ENCODE results near the gene SELENOV. TPM values are rescaled to one million over a fixed set of nuclear protein-coding genes. Genes with fewer than 3 reads are reported as not detected.

Gene SELENOV
- total RNA-seq, 1 donor from 2014 or later, result not detected

DNA sequence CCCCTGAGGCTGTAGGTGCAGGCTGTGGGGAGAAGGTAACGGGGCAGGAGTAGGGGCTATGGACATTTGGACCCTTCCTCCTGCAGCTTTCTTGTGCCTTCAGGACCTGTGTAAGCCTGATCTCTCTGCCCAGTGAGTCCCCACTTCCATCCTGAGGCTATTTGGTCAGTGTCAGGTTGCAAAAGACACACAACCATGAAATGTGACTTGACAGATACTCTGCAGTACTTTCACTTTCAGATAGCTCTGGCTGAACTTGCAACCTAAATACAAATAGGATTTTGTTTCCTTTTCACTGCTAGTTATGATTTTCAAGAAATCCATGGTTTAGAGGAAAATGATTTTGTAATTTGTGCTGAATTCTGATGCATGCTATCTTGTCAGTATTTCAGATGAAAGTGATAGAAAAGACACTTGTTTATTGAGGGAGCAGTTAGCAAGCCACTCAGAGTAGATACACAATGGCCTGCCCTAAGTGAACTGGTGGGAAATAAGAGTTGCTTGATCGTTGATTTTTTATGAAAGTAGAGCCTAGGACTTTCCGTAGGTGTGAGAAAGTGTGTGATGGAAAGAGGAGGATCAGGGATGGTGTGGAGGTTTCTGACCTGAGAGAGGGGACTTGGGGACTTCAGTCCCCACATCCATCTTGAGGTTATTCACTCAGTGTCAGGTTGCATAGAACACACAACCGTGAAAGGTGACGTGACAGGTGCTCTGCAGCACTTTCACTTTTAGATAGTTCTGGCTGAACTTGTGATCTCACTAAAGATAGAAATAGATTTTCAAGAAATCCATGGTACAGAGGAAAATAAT is 43.1 kb downstream of the SELENOV start:
- peak; percentile 14 for DNase-seq (ENCODE audit: low spot score)

DNA sequence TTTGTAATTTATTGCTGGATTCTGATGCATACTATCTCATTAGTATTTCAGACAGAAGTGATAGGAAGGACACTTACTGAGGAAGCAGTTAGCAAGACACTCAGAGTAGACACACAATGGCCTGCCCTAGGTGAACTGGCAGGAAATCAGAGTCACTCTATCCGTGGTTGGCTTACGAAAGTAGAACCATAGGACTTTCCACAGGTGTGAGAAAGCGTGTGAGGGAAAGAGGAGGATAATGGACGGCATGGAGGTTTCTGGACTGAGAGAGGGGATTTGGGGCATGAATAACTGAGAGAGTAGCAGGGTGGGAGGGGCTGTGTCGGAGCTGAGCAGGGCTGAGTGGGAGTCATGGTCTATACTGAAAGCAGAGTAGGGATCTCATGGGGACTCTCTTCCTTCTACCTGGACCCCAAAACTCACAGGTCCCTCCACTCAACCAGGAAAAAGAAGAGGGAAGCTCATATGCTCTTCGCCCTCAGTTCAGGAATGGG is 43.7 kb downstream of the SELENOV start:
- DNase-seq (ENCODE audit: low spot score), result no peak

- no peak for DNase-seq (ENCODE audit: low spot score)
Measured at GRCh38 chr19:39563408-39563807, 48.5 kb downstream of the SELENOV start.

GRCh38 chr19:39566064-39566463 is 51.1 kb downstream of the SELENOV start:
- DNase-seq (ENCODE audit: low spot score), result no peak

GRCh38 chr19:39568604-39569003 is 53.7 kb downstream of the SELENOV start:
- no peak for DNase-seq (ENCODE audit: low spot score)

Other genes with a start within 250 kb of the SELENOV start
- gene IFNL2, start 246.7 kb upstream of the SELENOV start, total RNA-seq (ENCODE audit: insufficient read depth, low replicate concordance), result not detected
- not detected for gene IFNL1, start 218.7 kb upstream of the SELENOV start, total RNA-seq (ENCODE audit: insufficient read depth, low replicate concordance)
- 4.8 TPM for gene LRFN1, start 194.3 kb upstream of the SELENOV start, total RNA-seq (ENCODE audit: insufficient read depth, low replicate concordance)
- 7.9 TPM for gene GMFG, start 179.1 kb upstream of the SELENOV start, total RNA-seq (ENCODE audit: insufficient read depth, low replicate concordance)
- 35.9 TPM for gene SAMD4B, start 172.7 kb upstream of the SELENOV start, total RNA-seq (ENCODE audit: insufficient read depth, low replicate concordance)
- 12.5 TPM for gene PAF1, start 124.0 kb upstream of the SELENOV start, total RNA-seq (ENCODE audit: insufficient read depth, low replicate concordance)
- gene MED29, start 123.8 kb upstream of the SELENOV start, total RNA-seq (ENCODE audit: insufficient read depth, low replicate concordance), result 13.7 TPM
- gene ZFP36, start 108.3 kb upstream of the SELENOV start, total RNA-seq (ENCODE audit: insufficient read depth, low replicate concordance), result 15.4 TPM
- gene PLEKHG2, start 102.5 kb upstream of the SELENOV start, total RNA-seq (ENCODE audit: insufficient read depth, low replicate concordance), result 37.8 TPM
- gene RPS16, start 79.2 kb upstream of the SELENOV start, total RNA-seq (ENCODE audit: insufficient read depth, low replicate concordance), result 87.2 TPM
- 41.4 TPM for gene SUPT5H, start 69.6 kb upstream of the SELENOV start, total RNA-seq (ENCODE audit: insufficient read depth, low replicate concordance)
- gene TIMM50, start 34.3 kb upstream of the SELENOV start, total RNA-seq (ENCODE audit: insufficient read depth, low replicate concordance), result 109 TPM
- not detected for gene DLL3, start 16.2 kb upstream of the SELENOV start, total RNA-seq (ENCODE audit: insufficient read depth, low replicate concordance)
- 11.3 TPM for gene EID2B, start 17.7 kb downstream of the SELENOV start, total RNA-seq (ENCODE audit: insufficient read depth, low replicate concordance)
- 10.1 TPM for gene EID2, start 25.0 kb downstream of the SELENOV start, total RNA-seq (ENCODE audit: insufficient read depth, low replicate concordance)
- gene LGALS13, start 87.4 kb downstream of the SELENOV start, total RNA-seq (ENCODE audit: insufficient read depth, low replicate concordance), result not detected
- not detected for gene LGALS16, start 140.8 kb downstream of the SELENOV start, total RNA-seq (ENCODE audit: insufficient read depth, low replicate concordance)
- not detected for gene LGALS14, start 189.3 kb downstream of the SELENOV start, total RNA-seq (ENCODE audit: insufficient read depth, low replicate concordance)
- gene CLC, start 222.9 kb downstream of the SELENOV start, total RNA-seq (ENCODE audit: insufficient read depth, low replicate concordance), result not detected

All from umbilical cord (tissue), 2 donors.